Measurements from ENCODE around the gene SAFB2.

GRCh38 chr19:5595745-5596144 is 26.8 kb downstream of the SAFB2 start:
- no peak for TF ChIP-seq JUND (IDR thresholded peaks at IDR 0.05)
- TF ChIP-seq SIN3A (IDR thresholded peaks at IDR 0.05; ENCODE audit: low read depth): no peak
- TF ChIP-seq CTCF (IDR thresholded peaks at IDR 0.05 in 2 of 3, conservative IDR thresholded peaks at IDR 0.05 in 1 of 3; ENCODE audit: borderline replicate concordance in 1 of 3, insufficient read depth in 1 of 3, low read depth in 2 of 3, low read length in 2 of 3): no peak
- no peak for TF ChIP-seq POLR2A (IDR thresholded peaks at IDR 0.05; ENCODE audit: borderline replicate concordance, extremely low read depth, insufficient read depth, insufficient read length)
- no peak for TF ChIP-seq ZNF274 (IDR thresholded peaks at IDR 0.05; ENCODE audit: low read depth, low read length)
- TF ChIP-seq EZH2phosphoT487 (IDR thresholded peaks at IDR 0.05; ENCODE audit: borderline replicate concordance): no peak
- TF ChIP-seq, protein P1, sequence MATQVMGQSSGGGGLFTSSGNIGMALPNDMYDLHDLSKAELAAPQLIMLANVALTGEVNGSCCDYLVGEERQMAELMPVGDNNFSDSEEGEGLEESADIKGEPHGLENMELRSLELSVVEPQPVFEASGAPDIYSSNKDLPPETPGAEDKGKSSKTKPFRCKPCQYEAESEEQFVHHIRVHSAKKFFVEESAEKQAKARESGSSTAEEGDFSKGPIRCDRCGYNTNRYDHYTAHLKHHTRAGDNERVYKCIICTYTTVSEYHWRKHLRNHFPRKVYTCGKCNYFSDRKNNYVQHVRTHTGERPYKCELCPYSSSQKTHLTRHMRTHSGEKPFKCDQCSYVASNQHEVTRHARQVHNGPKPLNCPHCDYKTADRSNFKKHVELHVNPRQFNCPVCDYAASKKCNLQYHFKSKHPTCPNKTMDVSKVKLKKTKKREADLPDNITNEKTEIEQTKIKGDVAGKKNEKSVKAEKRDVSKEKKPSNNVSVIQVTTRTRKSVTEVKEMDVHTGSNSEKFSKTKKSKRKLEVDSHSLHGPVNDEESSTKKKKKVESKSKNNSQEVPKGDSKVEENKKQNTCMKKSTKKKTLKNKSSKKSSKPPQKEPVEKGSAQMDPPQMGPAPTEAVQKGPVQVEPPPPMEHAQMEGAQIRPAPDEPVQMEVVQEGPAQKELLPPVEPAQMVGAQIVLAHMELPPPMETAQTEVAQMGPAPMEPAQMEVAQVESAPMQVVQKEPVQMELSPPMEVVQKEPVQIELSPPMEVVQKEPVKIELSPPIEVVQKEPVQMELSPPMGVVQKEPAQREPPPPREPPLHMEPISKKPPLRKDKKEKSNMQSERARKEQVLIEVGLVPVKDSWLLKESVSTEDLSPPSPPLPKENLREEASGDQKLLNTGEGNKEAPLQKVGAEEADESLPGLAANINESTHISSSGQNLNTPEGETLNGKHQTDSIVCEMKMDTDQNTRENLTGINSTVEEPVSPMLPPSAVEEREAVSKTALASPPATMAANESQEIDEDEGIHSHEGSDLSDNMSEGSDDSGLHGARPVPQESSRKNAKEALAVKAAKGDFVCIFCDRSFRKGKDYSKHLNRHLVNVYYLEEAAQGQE (IDR thresholded peaks at IDR 0.05; ENCODE audit: low read depth): no peak
- no peak for TF ChIP-seq POLR2AphosphoS5 (IDR thresholded peaks at IDR 0.05; ENCODE audit: low read depth, low read length)
- no peak for TF ChIP-seq ATF3 (IDR thresholded peaks at IDR 0.05)
- no peak for TF ChIP-seq MAX (IDR thresholded peaks at IDR 0.05)
- no peak for TF ChIP-seq CBX3 (IDR thresholded peaks at IDR 0.05; ENCODE audit: low read depth)
- TF ChIP-seq EZH2 (IDR thresholded peaks at IDR 0.05): no peak
